ENCODE results near the gene NAA30. TPM values are rescaled to one million over a fixed set of nuclear protein-coding genes. Genes with fewer than 3 reads are reported as not detected.

NAA30 gene
- total RNA-seq, 1 experiment from 2014 or later, result 23.2 TPM

- Histone ChIP-seq H3K36me3 (ENCODE audit: low read depth, low read length) (peaks cover 35% of the 10 kb centered on the region), H3K27ac (ENCODE audit: low read length) (no peak overlapping the region), H3K4me2 (ENCODE audit: low read length) (no peak overlapping the region), H4K20me1 (ENCODE audit: low read length) (0 out of 2 replicates have a peak, but pooled peaks cover under 1% of the 10 kb centered on the region), H3K79me2 (ENCODE audit: low read length) (peaks cover 10% of the 10 kb centered on the region; the same call in 1 of the 2 replicates), H3F3A (ENCODE audit: low read length, unreplicated experiment) (no peaks in the 10 kb centered on the region), H3K4me1 (ENCODE audit: insufficient read depth, low read length) (no peaks in the 10 kb centered on the region), H3K27me3 (ENCODE audit: low read length) (no peaks in the 10 kb centered on the region), H3K9me3 (ENCODE audit: low read length) (no peaks in the 10 kb centered on the region), H2AFZ (ENCODE audit: low read length) (no peak overlapping the region), H3K4me3 (ENCODE audit: low read length) (no peak overlapping the region), H3K9ac (ENCODE audit: low read length) (no peak overlapping the region), H3K9me2 (replicated peaks; ENCODE audit: low read length) (no peaks in the 10 kb centered on the region)
- CTCF ChIA-PET, result no interaction called here
- ATAC-seq, result no peak
- POLR2A ChIA-PET (ENCODE audit: unreplicated experiment), result no interaction called here
- intact Hi-C loops (cut with micrococcal nuclease), result loop anchor here (2.0 kb wide), 1 partner anchor 14 kb away; no protein-coding TSS in a partner anchor
- no TSS peak for BruUV-seq (replicated peaks)
- DNase-seq, result no peak
- TF ChIP-seq EZH2 (IDR thresholded peaks at IDR 0.05; ENCODE audit: low read length, unreplicated experiment) (no peak), CTCF (conservative IDR thresholded peaks at IDR 0.05; ENCODE audit: low read depth, low read length) (no peak), EZH2phosphoT487 (IDR thresholded peaks at IDR 0.05; ENCODE audit: borderline replicate concordance, low read length) (no peak)
Observed at GRCh38 chr14:57402173-57402852, 11.9 kb downstream of the NAA30 start.

GRCh38 chr14:57403521-57403864, 13.1 kb downstream of the NAA30 start:
- intact Hi-C loops (cut with micrococcal nuclease), result loop anchor here (2.0 kb wide), 1 partner anchor 13 kb away; no protein-coding TSS in a partner anchor
- H3K27ac ChIP-seq (ENCODE audit: low read length), result no peak overlapping the region

More at GRCh38 chr14:57403521-57403864, 13.1 kb downstream of the NAA30 start:
- CTCF ChIA-PET, result no interaction called here
- no peaks in the 10 kb centered on the region for H3K4me1 ChIP-seq (ENCODE audit: insufficient read depth, low read length)
- no peaks in the 10 kb centered on the region for H3F3A ChIP-seq (ENCODE audit: low read length, unreplicated experiment)
- no peaks in the 10 kb centered on the region for H3K27me3 ChIP-seq (ENCODE audit: low read length)
- POLR2A ChIA-PET (ENCODE audit: unreplicated experiment), result no interaction called here
- H3K4me3 ChIP-seq (ENCODE audit: low read length), result no peak overlapping the region
- H4K20me1 ChIP-seq (ENCODE audit: low read length), result no peaks in the 10 kb centered on the region
- no TSS peak for BruUV-seq (replicated peaks)
- peaks cover 16% of the 10 kb centered on the region; the same call in 1 of the 2 replicates for H3K79me2 ChIP-seq (ENCODE audit: low read length)
- no peak overlapping the region for H2AFZ ChIP-seq (ENCODE audit: low read length)
- DNase-seq, result no peak
- H3K36me3 ChIP-seq (ENCODE audit: low read depth, low read length), result peaks cover 34% of the 10 kb centered on the region; the same call in 1 of the 2 replicates
- no peak overlapping the region for H3K4me2 ChIP-seq (ENCODE audit: low read length)
- TF ChIP-seq EZH2phosphoT487 (IDR thresholded peaks at IDR 0.05; ENCODE audit: borderline replicate concordance, low read length), result no peak
- no peak for TF ChIP-seq EZH2 (IDR thresholded peaks at IDR 0.05; ENCODE audit: low read length, unreplicated experiment)
- no peak for TF ChIP-seq CTCF (conservative IDR thresholded peaks at IDR 0.05; ENCODE audit: low read depth, low read length)
- no peaks in the 10 kb centered on the region for H3K9me3 ChIP-seq (ENCODE audit: low read length)
- ATAC-seq, result no peak
- no peaks in the 10 kb centered on the region for H3K9me2 ChIP-seq (replicated peaks; ENCODE audit: low read length)
- no peak overlapping the region for H3K9ac ChIP-seq (ENCODE audit: low read length)

Data from PC-3 (cell line).